ENCODE results near the gene ALB. TPM values are rescaled to one million over a fixed set of nuclear protein-coding genes. Genes with fewer than 3 reads are reported as not detected.

The ALB gene
- total RNA-seq, 1 donor from 2014 or later = not detected

DNA sequence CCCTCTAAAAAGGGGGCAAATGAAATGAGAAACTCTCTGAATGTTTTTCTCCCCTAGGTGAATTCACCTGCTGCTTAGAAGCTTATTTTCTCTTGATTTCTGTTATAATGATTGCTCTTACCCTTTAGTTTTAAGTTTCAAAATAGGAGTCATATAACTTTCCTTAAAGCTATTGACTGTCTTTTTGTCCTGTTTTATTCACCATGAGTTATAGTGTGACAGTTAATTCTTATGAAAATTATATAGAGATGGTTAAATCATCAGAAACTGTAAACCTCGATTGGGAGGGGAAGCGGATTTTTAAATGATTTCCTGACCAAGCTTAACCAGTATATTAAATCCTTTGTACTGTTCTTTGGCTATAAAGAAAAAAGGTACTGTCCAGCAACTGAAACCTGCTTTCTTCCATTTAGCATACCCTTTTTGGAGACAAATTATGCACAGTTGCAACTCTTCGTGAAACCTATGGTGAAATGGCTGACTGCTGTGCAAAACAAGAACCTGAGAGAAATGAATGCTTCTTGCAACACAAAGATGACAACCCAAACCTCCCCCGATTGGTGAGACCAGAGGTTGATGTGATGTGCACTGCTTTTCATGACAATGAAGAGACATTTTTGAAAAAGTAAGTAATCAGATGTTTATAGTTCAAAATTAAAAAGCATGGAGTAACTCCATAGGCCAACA is 4.2 kb downstream of the ALB start:
- intact Hi-C loops (cut with micrococcal nuclease) = no loop called here

DNA sequence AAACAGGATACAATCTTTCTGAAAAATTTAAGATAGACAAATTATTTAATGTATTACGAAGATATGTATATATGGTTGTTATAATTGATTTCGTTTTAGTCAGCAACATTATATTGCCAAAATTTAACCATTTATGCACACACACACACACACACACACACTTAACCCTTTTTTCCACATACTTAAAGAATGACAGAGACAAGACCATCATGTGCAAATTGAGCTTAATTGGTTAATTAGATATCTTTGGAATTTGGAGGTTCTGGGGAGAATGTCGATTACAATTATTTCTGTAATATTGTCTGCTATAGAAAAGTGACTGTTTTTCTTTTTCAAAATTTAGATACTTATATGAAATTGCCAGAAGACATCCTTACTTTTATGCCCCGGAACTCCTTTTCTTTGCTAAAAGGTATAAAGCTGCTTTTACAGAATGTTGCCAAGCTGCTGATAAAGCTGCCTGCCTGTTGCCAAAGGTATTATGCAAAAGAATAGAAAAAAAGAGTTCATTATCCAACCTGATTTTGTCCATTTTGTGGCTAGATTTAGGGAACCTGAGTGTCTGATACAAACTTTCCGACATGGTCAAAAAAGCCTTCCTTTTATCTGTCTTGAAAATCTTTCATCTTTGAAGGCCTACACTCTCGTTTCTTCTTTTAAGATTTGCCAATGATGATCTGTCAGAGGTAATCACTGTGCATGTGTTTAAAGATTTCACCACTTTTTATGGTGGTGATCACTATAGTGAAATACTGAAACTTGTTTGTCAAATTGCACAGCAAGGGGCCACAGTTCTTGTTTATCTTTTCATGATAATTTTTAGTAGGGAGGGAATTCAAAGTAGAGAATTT is 5.2 kb downstream of the ALB start:
- intact Hi-C loops (cut with micrococcal nuclease) = no loop called here

GRCh38 chr4:73409978-73410548 is 6.0 kb downstream of the ALB start:
- intact Hi-C loops (cut with micrococcal nuclease) = no loop called here

DNA sequence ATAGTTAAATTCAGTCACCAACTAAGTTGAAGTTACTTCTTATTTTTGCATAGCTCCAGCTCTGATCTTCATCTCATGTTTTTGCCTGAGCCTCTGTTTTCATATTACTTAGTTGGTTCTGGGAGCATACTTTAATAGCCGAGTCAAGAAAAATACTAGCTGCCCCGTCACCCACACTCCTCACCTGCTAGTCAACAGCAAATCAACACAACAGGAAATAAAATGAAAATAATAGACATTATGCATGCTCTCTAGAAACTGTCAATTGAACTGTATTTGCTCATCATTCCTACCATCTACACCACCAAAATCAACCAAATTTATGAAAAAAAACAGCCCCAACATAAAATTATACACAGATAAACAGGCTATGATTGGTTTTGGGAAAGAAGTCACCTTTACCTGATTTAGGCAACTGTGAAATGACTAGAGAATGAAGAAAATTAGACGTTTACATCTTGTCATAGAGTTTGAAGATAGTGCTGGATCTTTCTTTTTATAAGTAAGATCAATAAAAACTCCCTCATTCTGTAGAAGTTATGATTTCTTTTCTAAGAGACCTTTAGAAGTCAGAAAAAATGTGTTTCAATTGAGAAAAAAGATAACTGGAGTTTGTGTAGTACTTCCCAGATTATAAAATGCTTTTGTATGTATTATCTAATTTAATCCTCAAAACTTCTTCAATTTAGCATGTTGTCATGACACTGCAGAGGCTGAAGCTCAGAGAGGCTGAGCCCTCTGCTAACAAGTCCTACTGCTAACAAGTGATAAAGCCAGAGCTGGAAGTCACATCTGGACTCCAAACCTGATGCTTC is 7.0 kb downstream of the ALB start:
- intact Hi-C loops (cut with micrococcal nuclease) = no loop called here

DNA sequence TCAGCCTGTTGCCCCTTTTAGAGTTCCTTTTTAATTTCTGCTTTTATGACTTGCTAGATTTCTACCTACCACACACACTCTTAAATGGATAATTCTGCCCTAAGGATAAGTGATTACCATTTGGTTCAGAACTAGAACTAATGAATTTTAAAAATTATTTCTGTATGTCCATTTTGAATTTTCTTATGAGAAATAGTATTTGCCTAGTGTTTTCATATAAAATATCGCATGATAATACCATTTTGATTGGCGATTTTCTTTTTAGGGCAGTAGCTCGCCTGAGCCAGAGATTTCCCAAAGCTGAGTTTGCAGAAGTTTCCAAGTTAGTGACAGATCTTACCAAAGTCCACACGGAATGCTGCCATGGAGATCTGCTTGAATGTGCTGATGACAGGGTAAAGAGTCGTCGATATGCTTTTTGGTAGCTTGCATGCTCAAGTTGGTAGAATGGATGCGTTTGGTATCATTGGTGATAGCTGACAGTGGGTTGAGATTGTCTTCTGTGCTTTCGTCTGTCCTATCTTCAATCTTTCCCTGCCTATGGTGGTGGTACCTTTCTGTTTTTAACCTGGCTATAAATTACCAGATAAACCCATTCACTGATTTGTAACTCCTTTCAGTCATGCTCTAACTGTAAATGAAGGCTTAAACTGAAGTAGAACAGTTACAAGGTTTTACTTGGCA is 7.8 kb downstream of the ALB start:
- intact Hi-C loops (cut with micrococcal nuclease) = no loop called here

DNA sequence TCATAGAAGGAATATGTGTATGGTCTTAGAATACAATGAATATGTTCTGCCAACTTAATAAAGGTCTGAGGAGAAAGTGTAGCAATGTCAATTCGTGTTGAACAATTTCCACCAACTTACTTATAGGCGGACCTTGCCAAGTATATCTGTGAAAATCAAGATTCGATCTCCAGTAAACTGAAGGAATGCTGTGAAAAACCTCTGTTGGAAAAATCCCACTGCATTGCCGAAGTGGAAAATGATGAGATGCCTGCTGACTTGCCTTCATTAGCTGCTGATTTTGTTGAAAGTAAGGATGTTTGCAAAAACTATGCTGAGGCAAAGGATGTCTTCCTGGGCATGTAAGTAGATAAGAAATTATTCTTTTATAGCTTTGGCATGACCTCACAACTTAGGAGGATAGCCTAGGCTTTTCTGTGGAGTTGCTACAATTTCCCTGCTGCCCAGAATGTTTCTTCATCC is 9.2 kb downstream of the ALB start:
- intact Hi-C loops (cut with micrococcal nuclease) = no loop called here

- intact Hi-C loops (cut with micrococcal nuclease) = no loop called here
Observed at GRCh38 chr4:73414936-73415271, 10.8 kb downstream of the ALB start.

- intact Hi-C loops (cut with micrococcal nuclease) = no loop called here
Observed at GRCh38 chr4:73415807-73416238, 11.7 kb downstream of the ALB start.

GRCh38 chr4:73416423-73417087 is 12.5 kb downstream of the ALB start:
- intact Hi-C loops (cut with micrococcal nuclease) = no loop called here

DNA sequence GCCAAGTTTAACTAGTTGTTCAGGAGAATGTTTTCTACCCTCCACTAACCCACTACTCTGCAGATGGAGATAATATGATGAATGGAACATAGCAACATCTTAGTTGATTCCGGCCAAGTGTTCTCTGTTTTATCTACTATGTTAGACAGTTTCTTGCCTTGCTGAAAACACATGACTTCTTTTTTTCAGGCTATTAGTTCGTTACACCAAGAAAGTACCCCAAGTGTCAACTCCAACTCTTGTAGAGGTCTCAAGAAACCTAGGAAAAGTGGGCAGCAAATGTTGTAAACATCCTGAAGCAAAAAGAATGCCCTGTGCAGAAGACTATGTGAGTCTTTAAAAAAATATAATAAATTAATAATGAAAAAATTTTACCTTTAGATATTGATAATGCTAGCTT is 13.3 kb downstream of the ALB start:
- intact Hi-C loops (cut with micrococcal nuclease) = no loop called here

GRCh38 chr4:73417973-73418372 is 13.9 kb downstream of the ALB start:
- intact Hi-C loops (cut with micrococcal nuclease) = no loop called here

DNA sequence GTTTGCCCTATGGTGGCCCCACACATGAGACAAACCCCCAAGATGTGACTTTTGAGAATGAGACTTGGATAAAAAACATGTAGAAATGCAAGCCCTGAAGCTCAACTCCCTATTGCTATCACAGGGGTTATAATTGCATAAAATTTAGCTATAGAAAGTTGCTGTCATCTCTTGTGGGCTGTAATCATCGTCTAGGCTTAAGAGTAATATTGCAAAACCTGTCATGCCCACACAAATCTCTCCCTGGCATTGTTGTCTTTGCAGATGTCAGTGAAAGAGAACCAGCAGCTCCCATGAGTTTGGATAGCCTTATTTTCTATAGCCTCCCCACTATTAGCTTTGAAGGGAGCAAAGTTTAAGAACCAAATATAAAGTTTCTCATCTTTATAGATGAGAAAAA is 14.6 kb downstream of the ALB start:
- intact Hi-C loops (cut with micrococcal nuclease) = no loop called here

DNA sequence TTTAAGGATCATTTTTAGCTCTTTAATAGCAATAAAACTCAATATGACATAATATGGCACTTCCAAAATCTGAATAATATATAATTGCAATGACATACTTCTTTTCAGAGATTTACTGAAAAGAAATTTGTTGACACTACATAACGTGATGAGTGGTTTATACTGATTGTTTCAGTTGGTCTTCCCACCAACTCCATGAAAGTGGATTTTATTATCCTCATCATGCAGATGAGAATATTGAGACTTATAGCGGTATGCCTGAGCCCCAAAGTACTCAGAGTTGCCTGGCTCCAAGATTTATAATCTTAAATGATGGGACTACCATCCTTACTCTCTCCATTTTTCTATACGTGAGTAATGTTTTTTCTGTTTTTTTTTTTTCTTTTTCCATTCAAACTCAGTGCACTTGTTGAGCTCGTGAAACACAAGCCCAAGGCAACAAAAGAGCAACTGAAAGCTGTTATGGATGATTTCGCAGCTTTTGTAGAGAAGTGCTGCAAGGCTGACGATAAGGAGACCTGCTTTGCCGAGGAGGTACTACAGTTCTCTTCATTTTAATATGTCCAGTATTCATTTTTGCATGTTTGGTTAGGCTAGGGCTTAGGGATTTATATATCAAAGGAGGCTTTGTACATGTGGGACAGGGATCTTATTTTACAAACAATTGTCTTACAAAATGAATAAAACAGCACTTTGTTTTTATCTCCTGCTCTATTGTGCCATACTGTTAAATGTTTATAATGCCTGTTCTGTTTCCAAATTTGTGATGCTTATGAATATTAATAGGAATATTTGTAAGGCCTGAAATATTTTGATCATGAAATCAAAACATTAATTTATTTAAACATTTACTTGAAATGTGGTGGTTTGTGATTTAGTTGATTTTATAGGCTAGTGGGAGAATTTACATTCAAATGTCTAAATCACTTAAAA is 15.3 kb downstream of the ALB start:
- intact Hi-C loops (cut with micrococcal nuclease) = no loop called here

DNA sequence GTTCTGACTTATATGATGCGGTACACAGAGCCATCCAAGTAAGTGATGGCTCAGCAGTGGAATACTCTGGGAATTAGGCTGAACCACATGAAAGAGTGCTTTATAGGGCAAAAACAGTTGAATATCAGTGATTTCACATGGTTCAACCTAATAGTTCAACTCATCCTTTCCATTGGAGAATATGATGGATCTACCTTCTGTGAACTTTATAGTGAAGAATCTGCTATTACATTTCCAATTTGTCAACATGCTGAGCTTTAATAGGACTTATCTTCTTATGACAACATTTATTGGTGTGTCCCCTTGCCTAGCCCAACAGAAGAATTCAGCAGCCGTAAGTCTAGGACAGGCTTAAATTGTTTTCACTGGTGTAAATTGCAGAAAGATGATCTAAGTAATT is 16.5 kb downstream of the ALB start:
- intact Hi-C loops (cut with micrococcal nuclease) = no loop called here

GRCh38 chr4:73421708-73422457 is 17.8 kb downstream of the ALB start:
- intact Hi-C loops (cut with micrococcal nuclease) = no loop called here

GRCh38 chr4:73422458-73422752 is 18.3 kb downstream of the ALB start:
- intact Hi-C loops (cut with micrococcal nuclease) = no loop called here

GRCh38 chr4:73423184-73423583 is 19.1 kb downstream of the ALB start:
- intact Hi-C loops (cut with micrococcal nuclease) = no loop called here

DNA sequence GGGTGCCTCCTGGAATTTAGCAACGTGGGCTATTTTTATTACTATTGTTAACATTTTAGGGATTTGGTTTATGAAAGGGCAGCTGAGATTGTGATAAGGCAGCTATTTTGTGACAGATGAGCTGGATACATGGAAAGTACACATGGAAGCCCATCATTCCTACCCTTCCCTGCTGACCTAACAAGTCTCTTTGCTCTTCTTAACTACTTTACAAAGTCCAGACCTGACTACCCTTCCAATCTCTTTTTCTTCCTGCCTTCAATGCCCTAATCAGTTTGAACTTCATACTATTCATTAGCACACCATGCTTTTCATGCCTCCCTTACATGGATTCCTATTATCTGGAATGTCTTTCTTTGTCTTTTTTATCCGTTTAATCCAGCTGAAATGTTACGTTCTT is 22.6 kb downstream of the ALB start:
- intact Hi-C loops (cut with micrococcal nuclease) = no loop called here

GRCh38 chr4:73429118-73429517 is 25.0 kb downstream of the ALB start:
- intact Hi-C loops (cut with micrococcal nuclease) = no loop called here
